ENCODE measurements around the gene GNL1.
A peak's percentile ranks its signal among the peaks of the same experiment; 100 is the strongest.

The GNL1 gene

DNA sequence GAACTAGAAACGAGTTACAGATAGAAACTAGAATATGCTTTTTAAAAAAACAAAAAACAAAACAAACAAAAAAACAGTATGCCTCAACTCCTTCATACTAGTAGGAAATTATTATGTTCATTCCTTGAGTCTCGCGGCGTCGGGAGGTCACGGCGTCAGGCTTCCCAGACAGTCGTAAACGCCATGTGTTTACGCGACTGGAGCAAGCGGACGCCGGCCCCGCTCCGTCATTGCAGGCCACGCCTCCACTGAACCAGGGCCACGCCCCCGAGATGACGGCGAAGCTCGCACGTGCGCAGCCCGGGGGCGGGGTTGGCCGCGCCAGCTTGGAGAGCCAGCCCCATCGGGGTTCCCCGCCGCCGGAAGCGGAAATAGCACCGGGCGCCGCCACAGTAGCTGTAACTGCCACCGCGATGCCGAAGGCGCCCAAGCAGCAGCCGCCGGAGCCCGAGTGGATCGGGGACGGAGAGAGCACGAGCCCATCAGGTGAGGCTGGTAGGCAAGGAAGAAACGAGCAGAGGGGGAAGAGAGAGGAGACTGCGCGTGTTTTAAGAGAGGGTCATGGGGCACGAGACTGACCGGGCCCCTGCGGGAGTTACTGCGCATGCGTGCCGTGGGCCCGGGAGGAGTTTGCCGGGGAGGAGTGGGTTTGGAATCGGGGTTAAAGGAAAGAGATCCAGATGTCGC is 14.9 kb upstream of the GNL1 start, which contains the start of gene ABCF1 (continued):
- TF ChIP-seq, protein P1, sequence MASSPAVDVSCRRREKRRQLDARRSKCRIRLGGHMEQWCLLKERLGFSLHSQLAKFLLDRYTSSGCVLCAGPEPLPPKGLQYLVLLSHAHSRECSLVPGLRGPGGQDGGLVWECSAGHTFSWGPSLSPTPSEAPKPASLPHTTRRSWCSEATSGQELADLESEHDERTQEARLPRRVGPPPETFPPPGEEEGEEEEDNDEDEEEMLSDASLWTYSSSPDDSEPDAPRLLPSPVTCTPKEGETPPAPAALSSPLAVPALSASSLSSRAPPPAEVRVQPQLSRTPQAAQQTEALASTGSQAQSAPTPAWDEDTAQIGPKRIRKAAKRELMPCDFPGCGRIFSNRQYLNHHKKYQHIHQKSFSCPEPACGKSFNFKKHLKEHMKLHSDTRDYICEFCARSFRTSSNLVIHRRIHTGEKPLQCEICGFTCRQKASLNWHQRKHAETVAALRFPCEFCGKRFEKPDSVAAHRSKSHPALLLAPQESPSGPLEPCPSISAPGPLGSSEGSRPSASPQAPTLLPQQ (tag by site-specific recombination; IDR thresholded peaks at IDR 0.05): peak; percentile 82
- TF ChIP-seq ZNF658 (tag by site-specific recombination; IDR thresholded peaks at IDR 0.05) (no peak), ZNF560 (tag by site-specific recombination; IDR thresholded peaks at IDR 0.05; ENCODE audit: borderline replicate concordance) (no peak), SALL2 (tag by site-specific recombination; IDR thresholded peaks at IDR 0.05; ENCODE audit: borderline replicate concordance) (no peak), ZNF404 (tag by site-specific recombination; IDR thresholded peaks at IDR 0.05) (no peak), ZNF248 (tag by site-specific recombination; IDR thresholded peaks at IDR 0.05) (no peak), ZNF350 (tag by site-specific recombination; IDR thresholded peaks at IDR 0.05) (no peak), ZNF394 (tag by site-specific recombination; IDR thresholded peaks at IDR 0.05; ENCODE audit: borderline replicate concordance) (no peak), ZNF510 (tag by site-specific recombination; IDR thresholded peaks at IDR 0.05; ENCODE audit: insufficient replicate concordance) (no peak), ZNF571 (tag by site-specific recombination; IDR thresholded peaks at IDR 0.05) (no peak), EGR2 (tag by site-specific recombination; IDR thresholded peaks at IDR 0.05; ENCODE audit: low read depth) (0 out of 2 replicates have a peak, but pooled peaks have one; percentile 18), ZNF292 (tag by site-specific recombination; IDR thresholded peaks at IDR 0.05; ENCODE audit: borderline replicate concordance, low read depth) (no peak), ZNF621 (tag by site-specific recombination; IDR thresholded peaks at IDR 0.05) (no peak), ZNF16 (tag by site-specific recombination; IDR thresholded peaks at IDR 0.05; ENCODE audit: low read depth) (no peak), ZNF416 (tag by site-specific recombination; IDR thresholded peaks at IDR 0.05) (no peak), ZNF558 (tag by site-specific recombination; IDR thresholded peaks at IDR 0.05) (no peak), REPIN1 (tag by site-specific recombination; IDR thresholded peaks at IDR 0.05; ENCODE audit: low read depth) (no peak)
- TF ChIP-seq, protein P2, sequence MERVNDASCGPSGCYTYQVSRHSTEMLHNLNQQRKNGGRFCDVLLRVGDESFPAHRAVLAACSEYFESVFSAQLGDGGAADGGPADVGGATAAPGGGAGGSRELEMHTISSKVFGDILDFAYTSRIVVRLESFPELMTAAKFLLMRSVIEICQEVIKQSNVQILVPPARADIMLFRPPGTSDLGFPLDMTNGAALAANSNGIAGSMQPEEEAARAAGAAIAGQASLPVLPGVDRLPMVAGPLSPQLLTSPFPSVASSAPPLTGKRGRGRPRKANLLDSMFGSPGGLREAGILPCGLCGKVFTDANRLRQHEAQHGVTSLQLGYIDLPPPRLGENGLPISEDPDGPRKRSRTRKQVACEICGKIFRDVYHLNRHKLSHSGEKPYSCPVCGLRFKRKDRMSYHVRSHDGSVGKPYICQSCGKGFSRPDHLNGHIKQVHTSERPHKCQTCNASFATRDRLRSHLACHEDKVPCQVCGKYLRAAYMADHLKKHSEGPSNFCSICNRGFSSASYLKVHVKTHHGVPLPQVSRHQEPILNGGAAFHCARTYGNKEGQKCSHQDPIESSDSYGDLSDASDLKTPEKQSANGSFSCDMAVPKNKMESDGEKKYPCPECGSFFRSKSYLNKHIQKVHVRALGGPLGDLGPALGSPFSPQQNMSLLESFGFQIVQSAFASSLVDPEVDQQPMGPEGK (tag by site-specific recombination; IDR thresholded peaks at IDR 0.05): peak; percentile 82
- TF ChIP-seq, protein P3, sequence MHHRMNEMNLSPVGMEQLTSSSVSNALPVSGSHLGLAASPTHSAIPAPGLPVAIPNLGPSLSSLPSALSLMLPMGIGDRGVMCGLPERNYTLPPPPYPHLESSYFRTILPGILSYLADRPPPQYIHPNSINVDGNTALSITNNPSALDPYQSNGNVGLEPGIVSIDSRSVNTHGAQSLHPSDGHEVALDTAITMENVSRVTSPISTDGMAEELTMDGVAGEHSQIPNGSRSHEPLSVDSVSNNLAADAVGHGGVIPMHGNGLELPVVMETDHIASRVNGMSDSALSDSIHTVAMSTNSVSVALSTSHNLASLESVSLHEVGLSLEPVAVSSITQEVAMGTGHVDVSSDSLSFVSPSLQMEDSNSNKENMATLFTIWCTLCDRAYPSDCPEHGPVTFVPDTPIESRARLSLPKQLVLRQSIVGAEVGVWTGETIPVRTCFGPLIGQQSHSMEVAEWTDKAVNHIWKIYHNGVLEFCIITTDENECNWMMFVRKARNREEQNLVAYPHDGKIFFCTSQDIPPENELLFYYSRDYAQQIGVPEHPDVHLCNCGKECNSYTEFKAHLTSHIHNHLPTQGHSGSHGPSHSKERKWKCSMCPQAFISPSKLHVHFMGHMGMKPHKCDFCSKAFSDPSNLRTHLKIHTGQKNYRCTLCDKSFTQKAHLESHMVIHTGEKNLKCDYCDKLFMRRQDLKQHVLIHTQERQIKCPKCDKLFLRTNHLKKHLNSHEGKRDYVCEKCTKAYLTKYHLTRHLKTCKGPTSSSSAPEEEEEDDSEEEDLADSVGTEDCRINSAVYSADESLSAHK (tag by site-specific recombination; IDR thresholded peaks at IDR 0.05): no peak
- TF ChIP-seq, protein P4, sequence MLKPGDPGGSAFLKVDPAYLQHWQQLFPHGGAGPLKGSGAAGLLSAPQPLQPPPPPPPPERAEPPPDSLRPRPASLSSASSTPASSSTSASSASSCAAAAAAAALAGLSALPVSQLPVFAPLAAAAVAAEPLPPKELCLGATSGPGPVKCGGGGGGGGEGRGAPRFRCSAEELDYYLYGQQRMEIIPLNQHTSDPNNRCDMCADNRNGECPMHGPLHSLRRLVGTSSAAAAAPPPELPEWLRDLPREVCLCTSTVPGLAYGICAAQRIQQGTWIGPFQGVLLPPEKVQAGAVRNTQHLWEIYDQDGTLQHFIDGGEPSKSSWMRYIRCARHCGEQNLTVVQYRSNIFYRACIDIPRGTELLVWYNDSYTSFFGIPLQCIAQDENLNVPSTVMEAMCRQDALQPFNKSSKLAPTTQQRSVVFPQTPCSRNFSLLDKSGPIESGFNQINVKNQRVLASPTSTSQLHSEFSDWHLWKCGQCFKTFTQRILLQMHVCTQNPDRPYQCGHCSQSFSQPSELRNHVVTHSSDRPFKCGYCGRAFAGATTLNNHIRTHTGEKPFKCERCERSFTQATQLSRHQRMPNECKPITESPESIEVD (tag by site-specific recombination; IDR thresholded peaks at IDR 0.05): no peak
- TF ChIP-seq, protein P5, sequence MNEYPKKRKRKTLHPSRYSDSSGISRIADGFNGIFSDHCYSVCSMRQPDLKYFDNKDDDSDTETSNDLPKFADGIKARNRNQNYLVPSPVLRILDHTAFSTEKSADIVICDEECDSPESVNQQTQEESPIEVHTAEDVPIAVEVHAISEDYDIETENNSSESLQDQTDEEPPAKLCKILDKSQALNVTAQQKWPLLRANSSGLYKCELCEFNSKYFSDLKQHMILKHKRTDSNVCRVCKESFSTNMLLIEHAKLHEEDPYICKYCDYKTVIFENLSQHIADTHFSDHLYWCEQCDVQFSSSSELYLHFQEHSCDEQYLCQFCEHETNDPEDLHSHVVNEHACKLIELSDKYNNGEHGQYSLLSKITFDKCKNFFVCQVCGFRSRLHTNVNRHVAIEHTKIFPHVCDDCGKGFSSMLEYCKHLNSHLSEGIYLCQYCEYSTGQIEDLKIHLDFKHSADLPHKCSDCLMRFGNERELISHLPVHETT (tag by site-specific recombination; IDR thresholded peaks at IDR 0.05): no peak
- TF ChIP-seq, protein P6, sequence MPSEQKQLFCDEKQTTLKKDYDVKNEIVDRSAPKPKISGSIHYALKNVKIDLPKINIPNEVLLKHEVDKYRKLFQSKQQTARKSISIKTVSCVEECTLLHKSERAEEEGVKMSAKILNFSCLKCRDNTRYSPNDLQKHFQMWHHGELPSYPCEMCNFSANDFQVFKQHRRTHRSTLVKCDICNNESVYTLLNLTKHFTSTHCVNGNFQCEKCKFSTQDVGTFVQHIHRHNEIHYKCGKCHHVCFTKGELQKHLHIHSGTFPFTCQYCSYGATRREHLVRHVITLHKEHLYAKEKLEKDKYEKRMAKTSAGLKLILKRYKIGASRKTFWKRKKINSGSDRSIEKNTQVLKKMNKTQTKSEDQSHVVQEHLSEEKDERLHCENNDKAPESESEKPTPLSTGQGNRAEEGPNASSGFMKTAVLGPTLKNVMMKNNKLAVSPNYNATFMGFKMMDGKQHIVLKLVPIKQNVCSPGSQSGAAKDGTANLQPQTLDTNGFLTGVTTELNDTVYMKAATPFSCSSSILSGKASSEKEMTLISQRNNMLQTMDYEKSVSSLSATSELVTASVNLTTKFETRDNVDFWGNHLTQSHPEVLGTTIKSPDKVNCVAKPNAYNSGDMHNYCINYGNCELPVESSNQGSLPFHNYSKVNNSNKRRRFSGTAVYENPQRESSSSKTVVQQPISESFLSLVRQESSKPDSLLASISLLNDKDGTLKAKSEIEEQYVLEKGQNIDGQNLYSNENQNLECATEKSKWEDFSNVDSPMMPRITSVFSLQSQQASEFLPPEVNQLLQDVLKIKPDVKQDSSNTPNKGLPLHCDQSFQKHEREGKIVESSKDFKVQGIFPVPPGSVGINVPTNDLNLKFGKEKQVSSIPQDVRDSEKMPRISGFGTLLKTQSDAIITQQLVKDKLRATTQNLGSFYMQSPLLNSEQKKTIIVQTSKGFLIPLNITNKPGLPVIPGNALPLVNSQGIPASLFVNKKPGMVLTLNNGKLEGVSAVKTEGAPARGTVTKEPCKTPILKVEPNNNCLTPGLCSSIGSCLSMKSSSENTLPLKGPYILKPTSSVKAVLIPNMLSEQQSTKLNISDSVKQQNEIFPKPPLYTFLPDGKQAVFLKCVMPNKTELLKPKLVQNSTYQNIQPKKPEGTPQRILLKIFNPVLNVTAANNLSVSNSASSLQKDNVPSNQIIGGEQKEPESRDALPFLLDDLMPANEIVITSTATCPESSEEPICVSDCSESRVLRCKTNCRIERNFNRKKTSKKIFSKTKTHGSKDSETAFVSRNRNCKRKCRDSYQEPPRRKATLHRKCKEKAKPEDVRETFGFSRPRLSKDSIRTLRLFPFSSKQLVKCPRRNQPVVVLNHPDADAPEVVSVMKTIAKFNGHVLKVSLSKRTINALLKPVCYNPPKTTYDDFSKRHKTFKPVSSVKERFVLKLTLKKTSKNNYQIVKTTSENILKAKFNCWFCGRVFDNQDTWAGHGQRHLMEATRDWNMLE (tag by site-specific recombination; conservative IDR thresholded peaks at IDR 0.05; ENCODE audit: low read depth): peak; percentile 75
- TF ChIP-seq, protein P7, sequence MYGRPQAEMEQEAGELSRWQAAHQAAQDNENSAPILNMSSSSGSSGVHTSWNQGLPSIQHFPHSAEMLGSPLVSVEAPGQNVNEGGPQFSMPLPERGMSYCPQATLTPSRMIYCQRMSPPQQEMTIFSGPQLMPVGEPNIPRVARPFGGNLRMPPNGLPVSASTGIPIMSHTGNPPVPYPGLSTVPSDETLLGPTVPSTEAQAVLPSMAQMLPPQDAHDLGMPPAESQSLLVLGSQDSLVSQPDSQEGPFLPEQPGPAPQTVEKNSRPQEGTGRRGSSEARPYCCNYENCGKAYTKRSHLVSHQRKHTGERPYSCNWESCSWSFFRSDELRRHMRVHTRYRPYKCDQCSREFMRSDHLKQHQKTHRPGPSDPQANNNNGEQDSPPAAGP (tag by site-specific recombination; IDR thresholded peaks at IDR 0.05): peak; percentile 63; the same call in 1 of the 2 replicates

Data from HEK293 (cell line).